Duodenal mucosa (tissue), 2 donors: ENCODE data around the gene NGLY1.

ENCODE experiments used
- H3K27ac ChIP-seq: one replicate; pipeline ENCODE4 v1.7.0; 2013; ENCODE audit warnings: low read depth, low read length
- H3K27me3 ChIP-seq, 2 donors: one replicate each; pipeline ENCODE4 v1.7.0; 2013; ENCODE audit warnings: low read length in 2 of 2, control low read depth in 1 of 2; ENCODE audit not compliant: insufficient read depth in 2 of 2, control insufficient read depth in 1 of 2
- H3K36me3 ChIP-seq, 2 donors: one replicate each; pipeline ENCODE4 v1.7.0; 2013; ENCODE audit warnings: low read length in 2 of 2, control low read depth in 1 of 2; ENCODE audit not compliant: insufficient read depth in 2 of 2, control insufficient read depth in 1 of 2
- H3K4me1 ChIP-seq, 2 donors: one replicate each; pipeline ENCODE4 v1.7.0; 2013; ENCODE audit warnings: low read length in 2 of 2, control low read depth in 1 of 2; ENCODE audit not compliant: insufficient read depth in 2 of 2, control insufficient read depth in 1 of 2
- H3K4me3 ChIP-seq, 2 donors: one replicate each; pipeline ENCODE4 v1.7.0; 2013; ENCODE audit warnings: low read length in 2 of 2, low read depth in 1 of 2
- H3K9ac ChIP-seq, 2 donors: one replicate each; pipeline ENCODE4 v1.7.0; 2013; ENCODE audit warnings: low read length in 2 of 2, low read depth in 1 of 2
- H3K9me3 ChIP-seq, 2 donors: one replicate each; pipeline ENCODE4 v1.7.0; 2013; ENCODE audit warnings: low read length in 2 of 2, control low read depth in 1 of 2; ENCODE audit not compliant: control insufficient read depth in 1 of 2

NGLY1 gene, protein sequence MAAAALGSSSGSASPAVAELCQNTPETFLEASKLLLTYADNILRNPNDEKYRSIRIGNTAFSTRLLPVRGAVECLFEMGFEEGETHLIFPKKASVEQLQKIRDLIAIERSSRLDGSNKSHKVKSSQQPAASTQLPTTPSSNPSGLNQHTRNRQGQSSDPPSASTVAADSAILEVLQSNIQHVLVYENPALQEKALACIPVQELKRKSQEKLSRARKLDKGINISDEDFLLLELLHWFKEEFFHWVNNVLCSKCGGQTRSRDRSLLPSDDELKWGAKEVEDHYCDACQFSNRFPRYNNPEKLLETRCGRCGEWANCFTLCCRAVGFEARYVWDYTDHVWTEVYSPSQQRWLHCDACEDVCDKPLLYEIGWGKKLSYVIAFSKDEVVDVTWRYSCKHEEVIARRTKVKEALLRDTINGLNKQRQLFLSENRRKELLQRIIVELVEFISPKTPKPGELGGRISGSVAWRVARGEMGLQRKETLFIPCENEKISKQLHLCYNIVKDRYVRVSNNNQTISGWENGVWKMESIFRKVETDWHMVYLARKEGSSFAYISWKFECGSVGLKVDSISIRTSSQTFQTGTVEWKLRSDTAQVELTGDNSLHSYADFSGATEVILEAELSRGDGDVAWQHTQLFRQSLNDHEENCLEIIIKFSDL

GRCh38 chr3:25782938-25783660 lies at the start of gene NGLY1:
NGLY1 (minus strand) TSS chr3:25783443; CDS start chr3:25783390, 53 bp downstream.
- Histone ChIP-seq H3K36me3 (no peaks in the 10 kb centered on the region), H3K27ac (peak within 1 kb of the TSS; percentile 83), H3K9ac (peak within 1 kb of the TSS; percentile 74 to 84), H3K4me1 (peaks cover 24% of the 10 kb centered on the region in 2 donors), H3K9me3 (no peaks in the 10 kb centered on the region), H3K27me3 (no peaks in the 10 kb centered on the region), H3K4me3 (peak within 1 kb of the TSS; percentile 90 to 97)

DNA sequence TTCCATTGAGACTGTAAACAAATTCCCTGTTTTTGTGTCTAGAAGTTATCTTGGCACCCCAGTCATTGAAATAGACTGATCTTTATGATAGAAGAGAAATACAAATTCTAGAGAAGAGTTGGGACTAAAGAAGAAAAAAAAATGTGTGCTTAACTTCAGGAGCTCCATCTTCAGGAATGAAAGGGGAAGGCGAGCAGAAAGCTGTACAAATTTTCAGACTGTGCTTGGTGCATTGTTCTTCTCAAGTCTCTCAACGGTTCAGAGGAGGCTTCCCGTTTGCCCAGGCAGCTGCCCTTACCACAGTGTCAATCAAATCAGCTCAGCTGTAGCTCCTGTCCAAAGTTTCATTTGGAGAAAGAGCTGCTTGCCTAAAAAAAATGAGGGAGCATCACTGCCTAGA lies 48.3 kb upstream of the NGLY1 start:
- H3K4me3 ChIP-seq: no peak overlapping the region
- H3K9ac ChIP-seq: no peak overlapping the region
- no peak overlapping the region for H3K27ac ChIP-seq
- no peaks in the 10 kb centered on the region for H3K9me3 ChIP-seq
- H3K4me1 ChIP-seq: no peaks in the 10 kb centered on the region
- no peaks in the 10 kb centered on the region for H3K27me3 ChIP-seq
- no peaks in the 10 kb centered on the region for H3K36me3 ChIP-seq

GRCh38 chr3:25830373-25831280 lies 47.4 kb upstream of the NGLY1 start:
- Histone ChIP-seq H3K27me3 (no peaks in the 10 kb centered on the region), H3K9ac (no peak overlapping the region), H3K4me1 (no peaks in the 10 kb centered on the region), H3K27ac (no peak overlapping the region), H3K9me3 (no peaks in the 10 kb centered on the region), H3K36me3 (no peaks in the 10 kb centered on the region), H3K4me3 (no peak overlapping the region)

DNA sequence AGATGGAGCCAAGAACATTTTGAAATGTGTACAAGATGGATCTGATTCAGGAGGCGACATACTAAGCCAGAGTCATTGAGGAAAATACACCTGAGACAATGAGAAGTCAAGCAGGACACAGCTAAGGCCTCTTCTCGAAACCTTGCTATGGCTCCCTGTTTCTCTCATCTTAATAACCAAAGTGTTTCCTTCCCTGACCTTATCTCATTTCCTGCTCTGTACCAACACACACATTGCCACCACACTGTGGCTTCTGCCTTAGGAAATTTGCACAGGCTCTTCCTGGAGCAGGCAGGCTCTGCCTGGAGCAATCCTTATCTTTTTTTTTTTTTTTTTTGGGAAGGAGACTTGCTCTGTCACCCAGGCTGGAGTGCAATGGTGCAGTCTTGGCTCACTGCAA lies 43.3 kb upstream of the NGLY1 start:
- H3K9ac ChIP-seq: no peak overlapping the region
- no peaks in the 10 kb centered on the region for H3K4me1 ChIP-seq
- H3K27me3 ChIP-seq: no peaks in the 10 kb centered on the region
- no peaks in the 10 kb centered on the region for H3K9me3 ChIP-seq
- H3K36me3 ChIP-seq: no peaks in the 10 kb centered on the region
- no peak overlapping the region for H3K4me3 ChIP-seq
- no peak overlapping the region for H3K27ac ChIP-seq

- Histone ChIP-seq H3K9me3 (no peaks in the 10 kb centered on the region), H3K4me3 (no peak overlapping the region), H3K27ac (no peak overlapping the region), H3K4me1 (peaks cover 0 to 1% of the 10 kb centered on the region in 2 donors), H3K36me3 (no peaks in the 10 kb centered on the region), H3K27me3 (no peaks in the 10 kb centered on the region), H3K9ac (no peak overlapping the region)
Observed at GRCh38 chr3:25823314-25823713, 40.1 kb upstream of the NGLY1 start.

GRCh38 chr3:25821746-25822573 lies 38.7 kb upstream of the NGLY1 start:
- H3K4me3 ChIP-seq: no peak overlapping the region
- H3K27ac ChIP-seq: no peak overlapping the region
- H3K36me3 ChIP-seq: no peaks in the 10 kb centered on the region
- H3K9ac ChIP-seq: no peak overlapping the region
- H3K4me1 ChIP-seq: peaks cover 6 to 12% of the 10 kb centered on the region in 2 donors
- no peaks in the 10 kb centered on the region for H3K27me3 ChIP-seq
- H3K9me3 ChIP-seq: no peaks in the 10 kb centered on the region

DNA sequence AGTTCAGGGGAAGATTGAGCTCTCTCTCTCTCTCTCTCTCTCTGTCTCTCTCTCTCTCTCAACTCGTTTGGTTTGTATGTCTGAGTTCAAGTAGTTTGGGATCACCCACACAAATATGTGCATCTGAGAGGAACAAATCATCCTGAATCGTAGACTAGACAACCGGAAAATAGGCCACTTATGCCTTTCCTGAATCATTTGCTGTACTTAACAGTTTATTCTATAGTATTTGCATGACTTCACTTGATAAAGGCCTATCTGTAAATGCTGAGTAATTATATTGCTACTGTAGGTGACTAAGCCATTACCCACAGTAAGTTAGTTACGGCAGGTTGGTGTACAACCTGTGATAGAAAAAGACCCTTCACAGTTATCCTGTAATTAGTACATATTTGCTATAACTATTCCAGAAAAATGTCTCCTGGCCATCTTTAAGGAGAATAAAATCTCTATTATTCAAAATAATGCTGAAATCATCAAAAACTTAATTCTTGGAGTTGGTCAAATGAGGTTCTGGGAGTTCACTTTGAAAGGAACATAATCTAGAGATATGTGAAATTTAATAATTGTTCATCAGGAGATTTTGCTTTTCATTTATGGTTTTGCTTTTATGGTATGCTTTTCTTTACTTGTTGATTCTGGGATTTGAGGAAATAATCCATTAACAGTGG lies 37.7 kb upstream of the NGLY1 start:
- H3K36me3 ChIP-seq: no peaks in the 10 kb centered on the region
- no peak overlapping the region for H3K27ac ChIP-seq
- no peak overlapping the region for H3K4me3 ChIP-seq
- no peaks in the 10 kb centered on the region for H3K27me3 ChIP-seq
- H3K9ac ChIP-seq: no peak overlapping the region
- H3K4me1 ChIP-seq: peaks cover 6 to 12% of the 10 kb centered on the region in 2 donors
- no peaks in the 10 kb centered on the region for H3K9me3 ChIP-seq

- Histone ChIP-seq H3K36me3 (no peaks in the 10 kb centered on the region), H3K4me3 (no peak overlapping the region), H3K9me3 (no peaks in the 10 kb centered on the region), H3K4me1 (peaks cover 6 to 12% of the 10 kb centered on the region in 2 donors), H3K27me3 (no peaks in the 10 kb centered on the region), H3K9ac (no peak overlapping the region), H3K27ac (no peak overlapping the region)
Observed at GRCh38 chr3:25820366-25820765, 37.1 kb upstream of the NGLY1 start.

- no peaks in the 10 kb centered on the region for H3K27me3 ChIP-seq
- no peak overlapping the region for H3K27ac ChIP-seq
- peaks cover 6 to 12% of the 10 kb centered on the region in 2 donors for H3K4me1 ChIP-seq
- no peak overlapping the region for H3K9ac ChIP-seq
- H3K4me3 ChIP-seq: no peak overlapping the region
- H3K36me3 ChIP-seq: no peaks in the 10 kb centered on the region
- no peaks in the 10 kb centered on the region for H3K9me3 ChIP-seq
Observed at GRCh38 chr3:25818335-25818734, 35.1 kb upstream of the NGLY1 start.
